MCF 10A (cell line): ENCODE results near the gene EXD3. TPM values are rescaled to one million over a fixed set of nuclear protein-coding genes. Genes with fewer than 3 reads are reported as not detected.

Experiments used
- BruUV-seq: library from RNA; stranded (reverse); fragments of 400-500 nt; replicated peaks from 2 replicates; lab custom pipeline; 2021; lab: Mats Ljungman, UMichigan
- CTCF ChIA-PET: fragments of 300-600 bp; sonication (Branson Sonifier 250); formaldehyde crosslinking; extraction: SDS; loops from one replicate; lab custom pipeline; 2021; ENCODE audit warnings: antibody characterized with exemption, inconsistent platforms; lab: Yijun Ruan, JAX
- POLR2A ChIA-PET: fragments of 300-600, 350-650 bp; sonication (Branson Sonifier 250); formaldehyde crosslinking; extraction: SDS; loops from one replicate; lab custom pipeline; 2020; ENCODE audit warnings: antibody characterized with exemption, inconsistent platforms; lab: Yijun Ruan, JAX
- DNase-seq: peaks from one replicate; pipeline ENCODE4 v3.0.0-alpha.2; 2018; ENCODE audit not compliant: unreplicated experiment
- H3K27ac Mint-ChIP-seq: one replicate; pipeline ENCODE4 v1.8.0; 2022; ENCODE audit warnings: mild to moderate bottlenecking, low read depth, mixed read lengths; ENCODE audit not compliant: unreplicated experiment
- H3K27me3 Mint-ChIP-seq: one replicate; pipeline ENCODE4 v1.8.0; 2022; ENCODE audit warnings: mixed read lengths; ENCODE audit not compliant: insufficient read depth, unreplicated experiment
- H3K36me3 Mint-ChIP-seq: one replicate; pipeline ENCODE4 v1.8.0; 2022; ENCODE audit warnings: mild to moderate bottlenecking, moderate library complexity, mixed read lengths; ENCODE audit not compliant: insufficient read depth, unreplicated experiment
- H3K4me1 Mint-ChIP-seq: one replicate; pipeline ENCODE4 v1.8.0; 2022; ENCODE audit warnings: mixed read lengths; ENCODE audit not compliant: insufficient read depth, unreplicated experiment
- H3K4me3 Mint-ChIP-seq: one replicate; pipeline ENCODE4 v1.8.0; 2022; ENCODE audit warnings: mild to moderate bottlenecking, moderate library complexity, mixed read lengths; ENCODE audit not compliant: unreplicated experiment
- H3K9me3 Mint-ChIP-seq: one replicate; pipeline ENCODE4 v1.8.0; 2022; ENCODE audit warnings: mixed read lengths; ENCODE audit not compliant: unreplicated experiment
- CTCF ChIP-seq: fragments of 200-600 bp; IDR thresholded peaks from one replicate; pipeline ENCODE4 v1.8.0; 2022; ENCODE audit warnings: antibody characterized with exemption, mild to moderate bottlenecking; ENCODE audit not compliant: unreplicated experiment
- intact Hi-C: fragments of 100-400 bp; cut with micrococcal nuclease; formaldehyde crosslinking; loops from 2 replicates; pipeline ENCODE4 v1.14.1; 2022
- total RNA-seq: library from RNA; stranded (reverse); gene quantifications from 2 replicates; pipeline ENCODE4 v1.2.3, GENCODE V29; 2022

Gene EXD3
- total RNA-seq, 1 experiment from 2014 or later, result 17.1 TPM

- Mint-ChIP-seq H3K27ac (no peak overlapping the region), H3K36me3 (peaks cover 18% of the 10 kb centered on the region), H3K9me3 (no peaks in the 10 kb centered on the region), H3K4me1 (no peaks in the 10 kb centered on the region), H3K27me3 (no peaks in the 10 kb centered on the region), H3K4me3 (no peak overlapping the region)
- intact Hi-C loops, result no loop called here
- peak; percentile 69 for TF ChIP-seq CTCF
- DNase-seq, result peak; percentile 53
- ChIA-PET POLR2A (no interaction called here), CTCF (no interaction called here)
- BruUV-seq, result no TSS peak
These were observed 15.9 kb downstream of the EXD3 start for GRCh38 chr9:137406876-137407589.

- H3K27ac Mint-ChIP-seq, result no peak overlapping the region
- TF ChIP-seq CTCF, result no peak
- no peak for DNase-seq
- BruUV-seq, result no TSS peak
- POLR2A ChIA-PET, result no interaction called here
- H3K36me3 Mint-ChIP-seq, result peaks cover 18% of the 10 kb centered on the region
- CTCF ChIA-PET, result interaction anchor here (1.1 kb wide), 1 partner anchor 18 kb away, joined by 4 read pairs; no protein-coding TSS in a partner anchor
- H3K4me1 Mint-ChIP-seq, result no peaks in the 10 kb centered on the region
- H3K4me3 Mint-ChIP-seq, result peak overlapping the region; percentile 31
- H3K27me3 Mint-ChIP-seq, result no peaks in the 10 kb centered on the region
- H3K9me3 Mint-ChIP-seq, result no peaks in the 10 kb centered on the region
- intact Hi-C loops, result no loop called here
These were observed 16.7 kb downstream of the EXD3 start for GRCh38 chr9:137406085-137406760.

GRCh38 chr9:137405677-137406081 lies 17.3 kb downstream of the EXD3 start:
- BruUV-seq, result no TSS peak
- Mint-ChIP-seq H3K36me3 (peaks cover 18% of the 10 kb centered on the region), H3K27me3 (no peaks in the 10 kb centered on the region), H3K4me3 (peak overlapping the region; percentile 31), H3K4me1 (no peaks in the 10 kb centered on the region), H3K9me3 (no peaks in the 10 kb centered on the region), H3K27ac (no peak overlapping the region)
- POLR2A ChIA-PET, result no interaction called here
- TF ChIP-seq CTCF, result no peak
- DNase-seq, result no peak
- CTCF ChIA-PET, result interaction anchor here (1.1 kb wide), 1 partner anchor 18 kb away, joined by 4 read pairs; no protein-coding TSS in a partner anchor
- intact Hi-C loops, result no loop called here

- DNase-seq, result no peak
- CTCF ChIA-PET, result interaction anchor here (1.1 kb wide), 1 partner anchor 19 kb away, joined by 4 read pairs; no protein-coding TSS in a partner anchor
- Mint-ChIP-seq H3K4me1 (no peaks in the 10 kb centered on the region), H3K27ac (no peak overlapping the region), H3K36me3 (peaks cover 18% of the 10 kb centered on the region), H3K4me3 (no peak overlapping the region), H3K9me3 (no peaks in the 10 kb centered on the region), H3K27me3 (no peaks in the 10 kb centered on the region)
- BruUV-seq, result no TSS peak
- intact Hi-C loops, result no loop called here
- POLR2A ChIA-PET, result no interaction called here
- no peak for TF ChIP-seq CTCF
These were observed 17.9 kb downstream of the EXD3 start for GRCh38 chr9:137404961-137405567.
